H1 (cell line): ENCODE results near the gene TRIM31. TPM values are rescaled to one million over a fixed set of nuclear protein-coding genes. Genes with fewer than 3 reads are reported as not detected.

ENCODE experiments used
- CTCF ChIA-PET: fragments of 300-600 bp; sonication (Branson Sonifier 250); formaldehyde crosslinking; loops from one replicate; lab custom pipeline; 2021; ENCODE audit not compliant: partially characterized antibody; lab: Charles Lee
- POLR2A ChIA-PET: fragments of 300-600 bp; sonication (Branson Sonifier 250); formaldehyde crosslinking; loops from one replicate; lab custom pipeline; 2021; ENCODE audit warnings: inconsistent platforms; ENCODE audit not compliant: partially characterized antibody; lab: Charles Lee
- DNase-seq, 2 experiments: peaks; one replicate each; pipeline versions ENCODE4 v3.0.0 to v3.0.0-alpha.2; 2010 to 2022; ENCODE audit warnings: low spot score in 2 of 2, low read depth in 1 of 2, mixed read lengths in 1 of 2
- FAIRE-seq: peaks from 2 replicates; lab custom pipeline; 2011; peaks lifted over from hg19 to GRCh38; lab: Jason Lieb, UNC
- H2AFZ ChIP-seq: 2 replicates; pipeline ENCODE4 v1.8.1; 2012; ENCODE audit warnings: low read length, inconsistent platforms
- H2AK5ac ChIP-seq: 2 replicates; pipeline ENCODE4 v1.6.1; 2013; ENCODE audit warnings: low read depth, low read length
- H2BK120ac ChIP-seq: replicated peaks from 2 replicates; pipeline ENCODE3; 2013; ENCODE audit warnings: low read depth, low read length, inconsistent platforms
- H2BK12ac ChIP-seq: 2 replicates; pipeline ENCODE4 v1.6.1; 2013; ENCODE audit warnings: low read depth, low read length
- H2BK15ac ChIP-seq: 2 replicates; pipeline ENCODE4 v1.6.1; 2013; ENCODE audit warnings: low read length
- H2BK20ac ChIP-seq: 2 replicates; pipeline ENCODE4 v1.6.1; 2013; ENCODE audit warnings: low read length
- H2BK5ac ChIP-seq: 2 replicates; pipeline ENCODE4 v1.6.1; 2013; ENCODE audit warnings: low read depth, low read length
- H3K14ac ChIP-seq: 2 replicates; pipeline ENCODE4 v1.6.1; 2013; ENCODE audit warnings: inconsistent platforms; ENCODE audit not compliant: insufficient read length
- H3K18ac ChIP-seq: 2 replicates; pipeline ENCODE4 v1.6.1; 2013; ENCODE audit warnings: low read length; ENCODE audit errors: extremely low read depth
- H3K23ac ChIP-seq: 2 replicates; pipeline ENCODE4 v1.6.1; 2013; ENCODE audit warnings: inconsistent platforms; ENCODE audit not compliant: insufficient read length
- H3K23me2 ChIP-seq: 2 replicates; pipeline ENCODE4 v1.6.1; 2013; ENCODE audit warnings: low read depth, low read length
- H3K27ac ChIP-seq: 2 replicates; pipeline ENCODE4 v1.6.1; 2011; ENCODE audit warnings: low read depth, low read length, inconsistent platforms
- H3K27me3 ChIP-seq, 4 experiments: replicated peaks in 1 of 4; 1 replicate in 1 of 4; 2 replicates in 3 of 4; pipeline versions ENCODE4 v1.6.1 to v1.8.1; 2011 to 2013; ENCODE audit warnings: low read length in 3 of 4, mild to moderate bottlenecking in 3 of 4, inconsistent platforms in 2 of 4, mixed read lengths in 2 of 4, moderate library complexity in 1 of 4; ENCODE audit not compliant: control insufficient read depth in 3 of 4, insufficient read depth in 3 of 4; ENCODE audit errors: extremely low read depth in 1 of 4
- H3K36me3 ChIP-seq, 4 experiments: 2 replicates each; pipeline versions ENCODE4 v1.6.1 to v1.8.1; 2011 to 2013; ENCODE audit warnings: mild to moderate bottlenecking in 4 of 4, low read length in 3 of 4, moderate library complexity in 2 of 4, control low read depth in 1 of 4, inconsistent platforms in 1 of 4; ENCODE audit not compliant: insufficient read depth in 4 of 4, control insufficient read depth in 2 of 4
- H3K4ac ChIP-seq: replicated peaks from 2 replicates; pipeline ENCODE3; 2013; ENCODE audit warnings: low read length, low read depth, mixed read lengths, inconsistent platforms; ENCODE audit not compliant: insufficient read length
- H3K4me1 ChIP-seq, 4 experiments: replicated peaks in 1 of 4; 1 replicate in 1 of 4; 2 replicates in 3 of 4; pipeline versions ENCODE4 v1.6.1 to v1.8.1; 2011 to 2013; ENCODE audit warnings: low read length in 3 of 4, inconsistent platforms in 2 of 4, mixed read lengths in 1 of 4; ENCODE audit not compliant: insufficient read depth in 4 of 4, control insufficient read depth in 3 of 4
- H3K4me2 ChIP-seq, 2 experiments: 2 replicates each; pipeline versions ENCODE4 v1.6.1 to v1.8.1; 2011 to 2013; ENCODE audit warnings: low read depth in 2 of 2, low read length in 2 of 2, control low read depth in 1 of 2, inconsistent platforms in 1 of 2, mild to moderate bottlenecking in 1 of 2; ENCODE audit not compliant: insufficient read depth in 1 of 2
- H3K4me3 ChIP-seq, 4 experiments: fragments of 200-600, 300-600 bp in 1 of 4; sonication (generic), shearing (Covaris generic), sonication (Bioruptor Twin) in 1 of 4; 2 replicates each; pipeline versions ENCODE4 v1.5.1 to v1.8.1; 2011 to 2016; ENCODE audit warnings: low read length in 4 of 4, low read depth in 3 of 4, control low read depth in 2 of 4, inconsistent platforms in 2 of 4, mild to moderate bottlenecking in 2 of 4, mixed read lengths in 1 of 4, moderate library complexity in 1 of 4; ENCODE audit not compliant: insufficient read depth in 2 of 4; ENCODE audit errors: extremely low read depth in 1 of 4
- H3K56ac ChIP-seq: replicated peaks from 2 replicates; pipeline ENCODE3; 2013; ENCODE audit warnings: low read depth, mild to moderate bottlenecking, mixed read lengths, low read length, inconsistent platforms; ENCODE audit not compliant: insufficient read length
- H3K79me1 ChIP-seq: 2 replicates; pipeline ENCODE4 v1.6.1; 2013; ENCODE audit warnings: low read depth, low read length, control low read depth
- H3K79me2 ChIP-seq, 2 experiments: 2 replicates each; pipeline versions ENCODE4 v1.6.1 to v1.8.1; 2012 to 2013; ENCODE audit warnings: low read length in 2 of 2, mild to moderate bottlenecking in 2 of 2, inconsistent platforms in 1 of 2; ENCODE audit not compliant: insufficient read depth in 2 of 2, control insufficient read depth in 1 of 2
- H3K9ac ChIP-seq, 4 experiments: replicated peaks in 1 of 4; 1 replicate in 1 of 4; 2 replicates in 3 of 4; pipeline versions ENCODE4 v1.6.1 to v1.8.1; 2011 to 2013; ENCODE audit warnings: low read depth in 3 of 4, low read length in 3 of 4, control low read depth in 2 of 4, mild to moderate bottlenecking in 2 of 4, moderate library complexity in 2 of 4, inconsistent platforms in 1 of 4; ENCODE audit errors: extremely low read depth in 1 of 4
- H3K9me3 ChIP-seq, 2 experiments: 2 replicates each; pipeline versions ENCODE4 v1.6.1 to v1.8.1; 2012 to 2013; ENCODE audit warnings: mild to moderate bottlenecking in 2 of 2, moderate library complexity in 2 of 2, control low read depth in 1 of 2, inconsistent platforms in 1 of 2, low read depth in 1 of 2, low read length in 1 of 2, mixed read lengths in 1 of 2; ENCODE audit not compliant: insufficient read depth in 2 of 2
- H4K20me1 ChIP-seq, 2 experiments: replicated peaks in 1 of 2; 2 replicates each; pipeline versions ENCODE3 to v1.8.1; 2011 to 2013; ENCODE audit warnings: inconsistent platforms in 2 of 2, low read length in 2 of 2, mild to moderate bottlenecking in 1 of 2; ENCODE audit not compliant: insufficient read depth in 2 of 2, control insufficient read depth in 1 of 2
- H4K5ac ChIP-seq: 2 replicates; pipeline ENCODE4 v1.6.1; 2013; ENCODE audit warnings: low read length, low read depth, mixed read lengths, inconsistent platforms; ENCODE audit not compliant: insufficient read length
- H4K8ac ChIP-seq: 2 replicates; pipeline ENCODE4 v1.8.0; 2013; ENCODE audit warnings: mild to moderate bottlenecking, moderate library complexity, low read length, inconsistent platforms; ENCODE audit not compliant: insufficient read depth; ENCODE audit errors: extremely low read depth
- H4K91ac ChIP-seq: replicated peaks from 2 replicates; pipeline ENCODE3; 2013; ENCODE audit warnings: low read length, mixed read lengths, inconsistent platforms; ENCODE audit not compliant: insufficient read length
- CHD1 ChIP-seq: IDR thresholded peaks from 2 replicates; pipeline ENCODE4 v1.6.1; 2012; ENCODE audit warnings: low read depth, low read length, improper control_type of control experiment
- E2F6 ChIP-seq: IDR thresholded peaks from 2 replicates; pipeline ENCODE4 v1.6.1; 2012; ENCODE audit warnings: inconsistent platforms
- EZH2 ChIP-seq: fragments of 200-600 bp; sonication (generic); IDR thresholded peaks from 2 replicates; pipeline ENCODE4 v1.7.1; 2012; ENCODE audit warnings: low read depth, mild to moderate bottlenecking, moderate library complexity, low read length, inconsistent platforms; ENCODE audit not compliant: severe bottlenecking
- GTF2F1 ChIP-seq: IDR thresholded peaks from 2 replicates; pipeline ENCODE4 v1.6.1; 2012; ENCODE audit warnings: low read depth, low read length, improper control_type of control experiment, borderline replicate concordance
- JUND ChIP-seq: IDR thresholded peaks from 2 replicates; pipeline ENCODE4 v1.6.1; 2011; ENCODE audit warnings: mild to moderate bottlenecking, improper control_type of control experiment, low read length
- KDM4A ChIP-seq: IDR thresholded peaks from one replicate; pipeline ENCODE4 v1.7.1; 2012; ENCODE audit warnings: low read depth, mild to moderate bottlenecking, moderate library complexity, low read length, inconsistent platforms; ENCODE audit not compliant: severe bottlenecking
- KDM5A ChIP-seq: fragments of 200-600 bp; IDR thresholded peaks from 2 replicates; pipeline ENCODE4 v1.7.1; 2012; ENCODE audit warnings: mild to moderate bottlenecking, low read length, inconsistent platforms, mixed read lengths
- RAD21 ChIP-seq, 2 experiments: IDR thresholded peaks in 1 of 2; conservative IDR thresholded peaks in 1 of 2; 2 replicates each; pipeline ENCODE4 v1.6.1; 2011; ENCODE audit warnings: low read depth in 2 of 2, low read length in 2 of 2, improper control_type of control experiment in 1 of 2, inconsistent platforms in 1 of 2, mild to moderate bottlenecking in 1 of 2, moderate library complexity in 1 of 2
- RNF2 ChIP-seq: fragments of 200-900, 300-1000 bp; sonication (generic); IDR thresholded peaks from 2 replicates; pipeline ENCODE4 v1.7.1; 2016; ENCODE audit warnings: borderline replicate concordance, low read depth, mild to moderate bottlenecking, antibody characterized with exemption, low read length; ENCODE audit not compliant: poor library complexity, severe bottlenecking; ENCODE audit errors: missing control alignments
- YY1 ChIP-seq: IDR thresholded peaks from 2 replicates; pipeline ENCODE4 v1.6.1; 2011; ENCODE audit warnings: low read depth, mild to moderate bottlenecking, low read length
- WGBS, 2 experiments: shearing (Covaris generic) in 1 of 2; methylation state at CpG; one replicate each; pipeline versions ENCODE4 v1.1.6 to v1.1.7; 2013 to 2015; ENCODE audit warnings: low lambda C conversion rate in 2 of 2, mixed read lengths in 2 of 2, inconsistent platforms in 1 of 2, low coverage in 1 of 2, missing lambda C conversion rate in 1 of 2; ENCODE audit not compliant: insufficient replicate concordance in 2 of 2, insufficient coverage in 1 of 2, insufficient read length in 1 of 2; ENCODE audit errors: extremely low coverage in 1 of 2, missing lambda C conversion rate in 1 of 2; 5-methylcytosine and 5-hydroxymethylcytosine counted together
- polyA plus RNA-seq, 7 experiments: library from polyadenylated mRNA; depleted of rRNA in 3 of 7; stranded (reverse) in 5 of 7; unstranded in 2 of 7; fragments of >200 nt in 5 of 7; fragments of 200-250 nt in 2 of 7; gene quantifications; 1 replicate in 5 of 7; 2 replicates in 1 of 7; 4 replicates in 1 of 7; pipeline versions ENCODE4 v1.2.1 to v1.2.3, GENCODE V29; 2011 to 2013; ENCODE audit warnings: missing spikeins in 2 of 7, mixed read lengths in 2 of 7
- total RNA-seq: library from RNA; stranded (reverse); fragmentation: NEBNext Ultra II Directional; extraction: Animal tissue kit (Norgen Biotek cat#: 25700); gene quantifications from 2 replicates; pipeline ENCODE4 v1.2.1, GENCODE V29; 2021

TRIM31 gene
- total and polyA plus RNA-seq, 2 of the 8 experiments (the other 6 are each of a cell fraction or from before 2014, with no cell fraction given): not detected

- Histone ChIP-seq H3K27ac (no peak overlapping the region), H2BK5ac (no peak overlapping the region), H4K20me1 (no peaks in the 10 kb centered on the region), H2AFZ (no peak overlapping the region), H3K18ac (no peak overlapping the region), H3K23me2 (no peaks in the 10 kb centered on the region), H4K8ac (no peak overlapping the region), H3K79me2 (no peaks in the 10 kb centered on the region), H3K4me2 (no peak overlapping the region), H2AK5ac (no peak overlapping the region), H3K4me1 (peaks cover 0 to 4% (median 1%) of the 10 kb centered on the region in 4 experiments; a peak in 1 of 7 replicates), H3K4ac (no peak overlapping the region), H3K14ac (no peak overlapping the region), H3K79me1 (no peaks in the 10 kb centered on the region), H4K5ac (no peak overlapping the region), H3K36me3 (no peaks in the 10 kb centered on the region), H3K9me3 (no peaks in the 10 kb centered on the region), H3K56ac (no peak overlapping the region), H4K91ac (no peak overlapping the region), H2BK120ac (no peak overlapping the region), H2BK12ac (no peak overlapping the region), H3K9ac (no peak overlapping the region), H3K27me3 (peaks cover 0 to 4% (median 1%) of the 10 kb centered on the region in 4 experiments; a peak in 4 of 7 replicates), H2BK15ac (no peak overlapping the region), H3K23ac (no peak overlapping the region), H3K4me3 (no peak overlapping the region), H2BK20ac (no peak overlapping the region)
- FAIRE-seq: no peak
- 73% methylated on average over 2 of the region's 3 CpGs; no CpG with 5 or more reads in 1 of the 2 experiments for WGBS, 2 experiments
- ChIA-PET CTCF (interaction anchor here (0.6 to 1.6 kb wide), 4 partner anchors 8 to 253 kb away, joined by 3 to 5 read pairs (median 3); no protein-coding TSS in a partner anchor), POLR2A (no interaction called here)
- TF ChIP-seq YY1: no peak
- no peak for TF ChIP-seq KDM4A
- TF ChIP-seq KDM5A: no peak
- TF ChIP-seq GTF2F1: no peak
- TF ChIP-seq E2F6: no peak
- TF ChIP-seq JUND: no peak
- no peak for TF ChIP-seq RNF2
- no peak for TF ChIP-seq EZH2
- TF ChIP-seq CHD1: no peak
- no peak for TF ChIP-seq RAD21 (IDR thresholded peaks at IDR 0.05 in 1 of 2, conservative IDR thresholded peaks at IDR 0.05 in 1 of 2; ENCODE audit: low read depth in 2 of 2, low read length in 2 of 2)
- no peak for DNase-seq
Observed at GRCh38 chr6:30158475-30159040, 45.7 kb upstream of the TRIM31 start.
